NCI-H2081 treated with DMSO at 0.1 percent for 48 hours (cell line): Measurements from ENCODE around the gene METTL4.
"Not testable (repeated sequence)": the region's sequence is repeated elsewhere in the genome, so short reads cannot be mapped to it uniquely, and the experiment has no call there.

ENCODE experiments used
- DNase-seq: peaks from one replicate; lab custom pipeline; 2025; lab: John Stamatoyannopoulos, UW

Gene METTL4

GRCh38 chr18:2564373-2564772 is 6.9 kb downstream of the METTL4 start:
- no peak for DNase-seq

GRCh38 chr18:2559249-2559648 is 12.1 kb downstream of the METTL4 start:
- DNase-seq: no peak

GRCh38 chr18:2557536-2557935 is 13.8 kb downstream of the METTL4 start:
- no peak for DNase-seq

- no peak for DNase-seq
Observed at GRCh38 chr18:2555895-2556294, 15.4 kb downstream of the METTL4 start.

- no peak for DNase-seq
Observed at GRCh38 chr18:2554696-2555095, 16.6 kb downstream of the METTL4 start.

- no peak for DNase-seq
Observed at GRCh38 chr18:2551425-2551824, 19.9 kb downstream of the METTL4 start.

GRCh38 chr18:2549462-2549861 is 21.8 kb downstream of the METTL4 start:
- DNase-seq: no peak

GRCh38 chr18:2547477-2548087 is 23.7 kb downstream of the METTL4 start:
- DNase-seq: no peak

GRCh38 chr18:2545155-2545554 is 26.1 kb downstream of the METTL4 start:
- no peak for DNase-seq

GRCh38 chr18:2541925-2542563 is 29.3 kb downstream of the METTL4 start:
- not testable (repeated sequence) for DNase-seq

GRCh38 chr18:2540575-2540974 is 30.7 kb downstream of the METTL4 start:
- DNase-seq: no peak

GRCh38 chr18:2538844-2539243 is 32.5 kb downstream of the METTL4 start:
- DNase-seq: no peak

- DNase-seq: no peak
Observed at GRCh38 chr18:2538236-2538635, 33.1 kb downstream of the METTL4 start.

- DNase-seq: no peak
Observed at GRCh38 chr18:2537296-2537695, 34.0 kb downstream of the METTL4 start.

GRCh38 chr18:2536493-2536892 is 34.8 kb downstream of the METTL4 start:
- no peak for DNase-seq

GRCh38 chr18:2536063-2536462 is 35.2 kb downstream of the METTL4 start:
- no peak for DNase-seq

GRCh38 chr18:2535419-2535910 is 35.8 kb downstream of the METTL4 start:
- no peak for DNase-seq

- DNase-seq: no peak
Observed at GRCh38 chr18:2534906-2535305, 36.4 kb downstream of the METTL4 start.

- DNase-seq: no peak
Observed at GRCh38 chr18:2532797-2533196, 38.5 kb downstream of the METTL4 start.

GRCh38 chr18:2531751-2532150 is 39.6 kb downstream of the METTL4 start:
- DNase-seq: no peak

- DNase-seq: no peak
Observed at GRCh38 chr18:2529154-2529553, 42.2 kb downstream of the METTL4 start.

GRCh38 chr18:2526329-2526728 is 45.0 kb downstream of the METTL4 start:
- no peak for DNase-seq

GRCh38 chr18:2524794-2525198 is 46.5 kb downstream of the METTL4 start:
- not testable (repeated sequence) for DNase-seq

- no peak for DNase-seq
Observed at GRCh38 chr18:2522112-2522511, 49.2 kb downstream of the METTL4 start.
